IMR-90 (cell line): ENCODE results near the gene DNAJC25.

Experiments used
- BHLHE40 ChIP-seq: fragments of 150-350 bp; IDR thresholded peaks from 2 replicates; pipeline ENCODE4 v1.6.1; 2016; ENCODE audit warnings: mild to moderate bottlenecking, low read depth, low read length
- CEBPB ChIP-seq: IDR thresholded peaks from 2 replicates; pipeline ENCODE4 v1.6.1; 2012; ENCODE audit warnings: low read depth, low read length, improper control_type of control experiment
- CHD1 ChIP-seq: IDR thresholded peaks from 2 replicates; pipeline ENCODE4 v1.6.1; 2012; ENCODE audit warnings: low read depth, low read length, improper control_type of control experiment
- CTCF ChIP-seq: conservative IDR thresholded peaks from 2 replicates; pipeline ENCODE4 v1.5.1; 2012; ENCODE audit warnings: mild to moderate bottlenecking, low read depth, low read length, improper control_type of control experiment
- FOS ChIP-seq: fragments of 150-350 bp; IDR thresholded peaks from 2 replicates; pipeline ENCODE4 v1.6.1; 2016; ENCODE audit warnings: low read depth, low read length
- MAFK ChIP-seq: IDR thresholded peaks from 2 replicates; pipeline ENCODE4 v1.6.1; 2012; ENCODE audit warnings: low read depth, low read length, improper control_type of control experiment
- MAZ ChIP-seq: IDR thresholded peaks from 2 replicates; pipeline ENCODE4 v1.6.1; 2012; ENCODE audit warnings: low read depth, mild to moderate bottlenecking, low read length, improper control_type of control experiment, moderate library complexity, borderline replicate concordance
- MXI1 ChIP-seq: IDR thresholded peaks from 2 replicates; pipeline ENCODE4 v1.6.1; 2012; ENCODE audit warnings: low read depth, mild to moderate bottlenecking, low read length, moderate library complexity, borderline replicate concordance
- NFE2L2 ChIP-seq: fragments of 150-350 bp; IDR thresholded peaks from 2 replicates; pipeline ENCODE4 v1.6.1; 2016; ENCODE audit warnings: low read depth, mild to moderate bottlenecking, low read length
- POLR2A ChIP-seq: IDR thresholded peaks from 2 replicates; pipeline ENCODE4 v1.6.1; 2012; ENCODE audit warnings: mild to moderate bottlenecking, low read depth, low read length
- RAD21 ChIP-seq: IDR thresholded peaks from 2 replicates; pipeline ENCODE4 v1.6.1; 2012; ENCODE audit warnings: low read length, improper control_type of control experiment
- RCOR1 ChIP-seq: IDR thresholded peaks from 2 replicates; pipeline ENCODE4 v1.6.1; 2012; ENCODE audit warnings: mild to moderate bottlenecking, low read length, improper control_type of control experiment; ENCODE audit not compliant: insufficient replicate concordance
- SMC3 ChIP-seq: fragments of 150-350 bp; IDR thresholded peaks from 2 replicates; pipeline ENCODE4 v1.6.1; 2016; ENCODE audit warnings: low read depth, mild to moderate bottlenecking, antibody characterized with exemption, low read length, moderate library complexity

- TF ChIP-seq BHLHE40 (no peak), CTCF (no peak), FOS (no peak), RAD21 (no peak), POLR2A (no peak), CHD1 (no peak), MXI1 (no peak), MAFK (no peak), NFE2L2 (no peak), MAZ (no peak), SMC3 (no peak), RCOR1 (no peak), CEBPB (no peak)
Measured at GRCh38 chr9:111659691-111660090, 28.6 kb downstream of the DNAJC25 start.
